IgD-negative memory B cell (primary cell): ENCODE results near the gene HIGD2B. TPM values are rescaled to one million over a fixed set of nuclear protein-coding genes. Genes with fewer than 3 reads are reported as not detected.
"Not testable (repeated sequence)": the region's sequence is repeated elsewhere in the genome, so short reads cannot be mapped to it uniquely, and the experiment has no call there.

Experiments
- H3K27ac Mint-ChIP-seq, 3 donors: one replicate each; pipeline ENCODE4 v1.8.0; 2020 to 2022; ENCODE audit warnings: mild to moderate bottlenecking in 3 of 3, mixed read lengths in 3 of 3, moderate library complexity in 1 of 3
- H3K27me3 Mint-ChIP-seq: one replicate; pipeline ENCODE4 v1.8.0; 2021; ENCODE audit warnings: mixed read lengths
- H3K36me3 Mint-ChIP-seq: one replicate; pipeline ENCODE4 v1.8.0; 2020; ENCODE audit warnings: mild to moderate bottlenecking, mixed read lengths
- H3K4me1 Mint-ChIP-seq, 3 donors: one replicate each; pipeline ENCODE4 v1.8.0; 2020 to 2022; ENCODE audit warnings: mixed read lengths in 3 of 3, mild to moderate bottlenecking in 1 of 3
- H3K4me3 Mint-ChIP-seq, 4 donors: one replicate each; pipeline ENCODE4 v1.8.0; 2020 to 2022; ENCODE audit warnings: mild to moderate bottlenecking in 4 of 4, mixed read lengths in 4 of 4, moderate library complexity in 3 of 4
- H3K9me3 Mint-ChIP-seq, 3 donors: one replicate each; pipeline ENCODE4 v1.8.0; 2020 to 2021; ENCODE audit warnings: mixed read lengths in 3 of 3, mild to moderate bottlenecking in 1 of 3
- polyA plus RNA-seq: library from polyadenylated mRNA; unstranded; fragments of 300-500 nt; fragmentation: Illumina TruSeq; gene quantifications from one replicate; pipeline ENCODE4 v1.2.3, GENCODE V29; 2021

HIGD2B gene
- not detected for polyA plus RNA-seq

DNA sequence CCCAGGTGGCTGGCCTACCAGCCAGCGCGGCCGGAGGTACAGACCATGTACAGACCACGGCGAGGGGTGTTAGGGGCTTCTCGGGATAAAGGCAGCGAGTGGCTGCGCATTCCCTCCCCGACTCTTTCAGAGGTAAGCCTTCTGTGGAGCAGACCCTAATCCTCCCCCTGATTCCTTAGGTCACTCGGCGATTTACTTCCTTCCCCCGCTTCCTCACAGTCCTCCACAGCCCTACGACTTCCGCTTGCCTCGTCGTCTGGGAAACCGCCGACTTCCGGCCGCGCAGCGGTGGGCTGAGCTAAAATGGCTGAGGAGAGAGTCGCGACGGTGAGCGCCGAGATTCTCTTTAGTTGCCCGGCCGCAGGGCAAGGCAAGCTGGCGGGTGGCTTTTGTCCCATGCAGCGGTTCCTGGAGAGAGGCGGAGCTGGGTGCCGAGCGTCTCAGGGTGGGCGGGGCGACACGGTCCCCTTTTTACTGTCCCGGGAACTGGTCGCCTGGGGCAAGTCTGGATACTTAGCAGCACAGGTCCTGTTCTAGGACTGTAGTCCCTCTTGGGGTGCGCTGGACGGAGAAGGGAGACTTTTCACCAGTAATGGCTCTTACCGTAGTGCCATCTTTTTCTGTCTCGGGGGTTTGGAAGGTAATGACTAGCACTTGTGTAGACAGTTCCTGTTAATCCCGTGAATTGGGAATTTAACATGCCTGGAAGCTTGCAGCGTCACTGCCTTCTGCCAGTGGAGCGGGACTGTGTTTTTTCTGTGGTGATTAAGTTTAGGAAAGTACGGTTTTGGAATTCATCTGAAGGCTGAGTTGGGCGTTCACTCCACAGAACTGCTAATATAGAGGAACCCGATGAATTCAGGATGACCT lies at the start of gene HIGD2B, which contains the start of gene BBS4:
Gene HIGD2B (minus strand): TSS at position 258 of the 870 bp plus-strand sequence. CDS start 9,808 bp downstream, outside the sequence.
Gene BBS4 (plus strand): TSS at position 283 of the 870 bp plus-strand sequence. CDS start 21 bp downstream, at position 304.
- Mint-ChIP-seq H3K9me3 (no peaks in the 10 kb centered on the region), H3K27ac (peak within 1 kb of the TSS; percentile 96 to 97 (median 96)), H3K36me3 (no peaks in the 10 kb centered on the region), H3K4me1 (peaks cover 10 to 23% (median 18%) of the 10 kb centered on the region in 3 donors), H3K27me3 (no peaks in the 10 kb centered on the region), H3K4me3 (peak within 1 kb of the TSS; percentile 97 to 99 (median 99))

GRCh38 chr15:72735111-72735510 lies 49.1 kb upstream of the HIGD2B start:
- no peaks in the 10 kb centered on the region for H3K27me3 Mint-ChIP-seq
- H3K27ac Mint-ChIP-seq, result peak overlapping the region in 1 of 3 donors; percentile 43
- H3K4me3 Mint-ChIP-seq, result no peak overlapping the region
- H3K36me3 Mint-ChIP-seq, result peaks cover 16% of the 10 kb centered on the region
- H3K4me1 Mint-ChIP-seq, result peaks cover 9 to 15% (median 10%) of the 10 kb centered on the region in 3 donors
- no peaks in the 10 kb centered on the region for H3K9me3 Mint-ChIP-seq

- H3K4me3 Mint-ChIP-seq, result no peak overlapping the region
- H3K27me3 Mint-ChIP-seq, result no peaks in the 10 kb centered on the region
Measured at GRCh38 chr15:72733941-72734738, 48.2 kb upstream of the HIGD2B start.

GRCh38 chr15:72732516-72732915 lies 46.5 kb upstream of the HIGD2B start:
- no peak overlapping the region for H3K4me3 Mint-ChIP-seq
- H3K4me1 Mint-ChIP-seq, result peaks cover 0 to 1% (median 0%) of the 10 kb centered on the region in 3 donors
- peaks cover 13% of the 10 kb centered on the region for H3K36me3 Mint-ChIP-seq
- H3K9me3 Mint-ChIP-seq, result no peaks in the 10 kb centered on the region
- no peaks in the 10 kb centered on the region for H3K27me3 Mint-ChIP-seq
- peak overlapping the region in 1 of 3 donors; percentile 54 for H3K27ac Mint-ChIP-seq

More at GRCh38 chr15:72733941-72734738, 48.2 kb upstream of the HIGD2B start:
- Mint-ChIP-seq H3K27ac (peak overlapping the region in 1 of 3 donors; percentile 7), H3K4me1 (peaks cover 1 to 6% (median 2%) of the 10 kb centered on the region in 3 donors), H3K9me3 (no peaks in the 10 kb centered on the region), H3K36me3 (peaks cover 13% of the 10 kb centered on the region)

GRCh38 chr15:72732086-72732485 lies 46.1 kb upstream of the HIGD2B start:
- Mint-ChIP-seq H3K27ac (no peak overlapping the region), H3K36me3 (peaks cover 13% of the 10 kb centered on the region), H3K4me1 (peaks cover 0 to 1% (median 0%) of the 10 kb centered on the region in 3 donors), H3K4me3 (no peak overlapping the region), H3K27me3 (no peaks in the 10 kb centered on the region), H3K9me3 (no peaks in the 10 kb centered on the region)

GRCh38 chr15:72728821-72729220 lies 42.8 kb upstream of the HIGD2B start:
- Mint-ChIP-seq H3K4me1 (no peaks in the 10 kb centered on the region), H3K27me3 (no peaks in the 10 kb centered on the region), H3K9me3 (no peaks in the 10 kb centered on the region), H3K36me3 (peaks cover 8% of the 10 kb centered on the region), H3K4me3 (no peak overlapping the region), H3K27ac (no peak overlapping the region)

- H3K4me3 Mint-ChIP-seq, H3K4me1 Mint-ChIP-seq, H3K27me3 Mint-ChIP-seq, H3K36me3 Mint-ChIP-seq, H3K9me3 Mint-ChIP-seq, H3K27ac Mint-ChIP-seq: not testable (repeated sequence)
Measured at GRCh38 chr15:72728249-72728648, 42.3 kb upstream of the HIGD2B start.

- Mint-ChIP-seq H3K27me3 (no peaks in the 10 kb centered on the region), H3K36me3 (peaks cover 5% of the 10 kb centered on the region), H3K9me3 (no peaks in the 10 kb centered on the region), H3K4me1 (no peaks in the 10 kb centered on the region), H3K4me3 (no peak overlapping the region), H3K27ac (no peak overlapping the region)
Measured at GRCh38 chr15:72727154-72727553, 41.2 kb upstream of the HIGD2B start.

DNA sequence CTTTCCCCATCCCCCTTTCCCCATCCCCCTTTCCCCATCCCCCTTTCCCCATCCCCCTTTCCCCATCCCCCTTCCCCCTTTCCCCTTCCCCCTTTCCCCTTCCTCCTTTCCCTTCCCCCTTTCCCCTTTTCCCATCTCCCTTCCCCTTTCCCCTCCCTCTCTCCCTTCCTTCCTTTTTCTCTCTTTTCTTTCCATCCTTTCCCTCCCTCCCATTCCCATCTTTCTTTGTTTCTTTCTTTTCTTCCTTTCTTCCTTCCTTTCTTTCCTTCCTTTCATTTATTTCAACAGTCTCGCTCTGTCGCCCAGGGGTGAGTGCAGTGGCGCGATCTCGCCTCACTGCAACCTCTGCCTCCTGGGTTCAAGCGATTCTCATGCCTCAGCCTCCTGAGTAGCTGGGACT lies 39.9 kb upstream of the HIGD2B start:
- not testable (repeated sequence) for H3K36me3 Mint-ChIP-seq, H3K27me3 Mint-ChIP-seq, H3K9me3 Mint-ChIP-seq, H3K4me3 Mint-ChIP-seq, H3K27ac Mint-ChIP-seq, H3K4me1 Mint-ChIP-seq

GRCh38 chr15:72725446-72725845 lies 39.5 kb upstream of the HIGD2B start:
- H3K9me3 Mint-ChIP-seq, result no peaks in the 10 kb centered on the region
- H3K4me1 Mint-ChIP-seq, result no peaks in the 10 kb centered on the region
- no peaks in the 10 kb centered on the region for H3K27me3 Mint-ChIP-seq
- H3K27ac Mint-ChIP-seq, result no peak overlapping the region
- H3K4me3 Mint-ChIP-seq, result no peak overlapping the region
- no peaks in the 10 kb centered on the region for H3K36me3 Mint-ChIP-seq

- Mint-ChIP-seq H3K9me3 (no peaks in the 10 kb centered on the region), H3K4me3 (no peak overlapping the region), H3K27me3 (no peaks in the 10 kb centered on the region), H3K36me3 (peaks cover 2% of the 10 kb centered on the region), H3K4me1 (no peaks in the 10 kb centered on the region), H3K27ac (peak overlapping the region in 1 of 3 donors; percentile 7)
Measured at GRCh38 chr15:72724028-72724427, 38.0 kb upstream of the HIGD2B start.

DNA sequence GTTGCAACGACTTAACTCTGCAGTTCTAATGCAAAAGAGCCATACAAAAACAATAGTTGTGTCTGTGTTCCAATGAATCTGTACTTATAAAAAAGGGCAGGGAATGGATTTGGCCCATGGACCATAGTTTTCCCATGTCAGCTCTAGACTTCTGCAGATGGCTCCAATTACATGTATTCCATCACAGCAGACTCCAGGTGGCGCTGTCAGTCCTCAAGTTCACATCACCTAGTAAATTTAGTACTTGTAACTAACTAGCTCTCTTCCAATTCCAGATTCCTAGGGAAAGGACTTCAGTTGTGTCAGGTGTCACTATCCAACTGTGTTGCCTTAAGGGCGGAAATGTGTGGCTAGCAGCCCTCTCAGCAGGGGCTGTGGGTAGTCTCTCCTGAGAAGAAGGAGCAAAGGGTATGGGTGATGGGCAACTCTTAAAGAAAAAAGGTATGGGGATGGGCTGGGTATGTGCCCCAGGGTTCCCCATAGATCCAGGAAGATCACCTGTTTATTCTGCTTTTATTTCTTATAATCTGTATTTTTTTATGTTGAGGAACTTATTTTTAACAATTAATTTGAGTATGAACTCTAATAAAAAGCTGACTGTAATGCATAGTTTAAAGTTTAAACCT lies 36.2 kb upstream of the HIGD2B start:
- Mint-ChIP-seq H3K4me1 (no peaks in the 10 kb centered on the region), H3K36me3 (peaks cover 2% of the 10 kb centered on the region), H3K27ac (no peak overlapping the region), H3K27me3 (no peaks in the 10 kb centered on the region), H3K4me3 (no peak overlapping the region), H3K9me3 (no peaks in the 10 kb centered on the region)

- not testable (repeated sequence) for H3K4me1 Mint-ChIP-seq, H3K4me3 Mint-ChIP-seq, H3K27ac Mint-ChIP-seq, H3K36me3 Mint-ChIP-seq, H3K9me3 Mint-ChIP-seq, H3K27me3 Mint-ChIP-seq
Measured at GRCh38 chr15:72708551-72709303, 22.7 kb upstream of the HIGD2B start.

DNA sequence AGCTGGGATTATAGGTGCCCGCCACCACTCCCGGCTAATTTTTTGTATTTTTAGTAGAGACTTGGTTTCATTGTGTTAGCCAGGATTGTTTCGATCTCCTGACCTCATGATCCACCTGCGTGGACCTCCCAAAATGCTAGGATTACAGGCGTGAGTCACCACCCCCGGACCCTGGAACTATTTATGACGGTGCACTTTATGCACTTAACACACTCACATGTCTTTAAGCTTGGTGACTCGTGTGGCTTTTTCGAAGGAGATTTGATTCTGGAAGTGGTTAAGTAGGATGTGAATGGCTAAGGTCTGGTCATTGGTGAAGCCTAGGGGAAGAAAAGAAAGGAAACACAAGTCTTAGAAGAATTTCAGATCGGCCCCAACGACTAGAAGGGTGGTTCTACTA lies 20.3 kb upstream of the HIGD2B start:
- peaks cover 0 to 4% (median 0%) of the 10 kb centered on the region in 3 donors for H3K4me1 Mint-ChIP-seq
- peaks cover 7% of the 10 kb centered on the region for H3K36me3 Mint-ChIP-seq
- no peak overlapping the region for H3K4me3 Mint-ChIP-seq
- no peaks in the 10 kb centered on the region for H3K9me3 Mint-ChIP-seq
- H3K27me3 Mint-ChIP-seq, result no peaks in the 10 kb centered on the region
- H3K27ac Mint-ChIP-seq, result no peak overlapping the region
